HCEC 1CT (cell line): Measurements from ENCODE around the gene GRM4.

ENCODE experiments used
- DNase-seq: peaks from one replicate; pipeline ENCODE4 v3.0.0-alpha.2; 2017

GRM4 gene

GRCh38 chr6:33989016-33989854 is 156.7 kb downstream of the GRM4 start:
- no peak for DNase-seq

GRCh38 chr6:33988121-33989015 is 157.5 kb downstream of the GRM4 start:
- DNase-seq = no peak

GRCh38 chr6:33987531-33988021 is 158.3 kb downstream of the GRM4 start:
- no peak for DNase-seq

GRCh38 chr6:33985947-33986346 is 159.9 kb downstream of the GRM4 start:
- no peak for DNase-seq

GRCh38 chr6:33985313-33985751 is 160.6 kb downstream of the GRM4 start:
- DNase-seq = no peak

GRCh38 chr6:33984466-33985312 is 161.2 kb downstream of the GRM4 start:
- no peak for DNase-seq

GRCh38 chr6:33983721-33984465 is 162.0 kb downstream of the GRM4 start:
- no peak for DNase-seq

- DNase-seq = peak; percentile 52
Measured at GRCh38 chr6:33983109-33983716, 162.7 kb downstream of the GRM4 start.

- DNase-seq = no peak
Measured at GRCh38 chr6:33981861-33982260, 164.0 kb downstream of the GRM4 start.

GRCh38 chr6:33981421-33981820 is 164.5 kb downstream of the GRM4 start:
- DNase-seq = no peak

GRCh38 chr6:33980176-33981175 is 165.4 kb downstream of the GRM4 start:
- no peak for DNase-seq

GRCh38 chr6:33979750-33980149 is 166.1 kb downstream of the GRM4 start:
- DNase-seq = no peak

- no peak for DNase-seq
Measured at GRCh38 chr6:33978412-33979150, 167.3 kb downstream of the GRM4 start.

- DNase-seq = no peak
Measured at GRCh38 chr6:33977606-33978411, 168.1 kb downstream of the GRM4 start.

- no peak for DNase-seq
Measured at GRCh38 chr6:33976437-33977360, 169.2 kb downstream of the GRM4 start.

GRCh38 chr6:33975661-33976436 is 170.0 kb downstream of the GRM4 start:
- no peak for DNase-seq

GRCh38 chr6:33974471-33974870 is 171.4 kb downstream of the GRM4 start:
- DNase-seq = no peak
